Mesenchymal stem cell (in vitro differentiated cells and primary cell): ENCODE data around the gene DLX6.

Experiments used
- DNase-seq: peaks from one replicate; pipeline ENCODE4 v3.0.0-alpha.2; 2013
- H2AFZ ChIP-seq: one replicate; pipeline ENCODE4 v1.6.1; 2013; ENCODE audit warnings: low read depth, mild to moderate bottlenecking, control low read depth, inconsistent platforms, low read length, moderate library complexity
- H2AK5ac ChIP-seq: 2 replicates; pipeline ENCODE4 v1.6.1; 2013; ENCODE audit warnings: low read length, moderate library complexity, mild to moderate bottlenecking, inconsistent platforms; ENCODE audit not compliant: severe bottlenecking
- H2BK120ac ChIP-seq: one replicate; pipeline ENCODE4 v1.6.1; 2013; ENCODE audit warnings: low read depth, mild to moderate bottlenecking, inconsistent platforms, low read length, moderate library complexity
- H2BK12ac ChIP-seq, 2 experiments: one replicate each; pipeline ENCODE4 v1.6.1; 2013; ENCODE audit warnings: inconsistent platforms in 2 of 2, low read length in 2 of 2, mild to moderate bottlenecking in 2 of 2, moderate library complexity in 2 of 2, control low read depth in 1 of 2
- H2BK15ac ChIP-seq: one replicate; pipeline ENCODE4 v1.6.1; 2013; ENCODE audit warnings: mild to moderate bottlenecking, low read depth, inconsistent platforms; ENCODE audit not compliant: poor library complexity, severe bottlenecking
- H2BK5ac ChIP-seq: 2 replicates; pipeline ENCODE4 v1.6.1; 2013; ENCODE audit warnings: low read depth, mild to moderate bottlenecking, low read length, control low read depth, inconsistent platforms; ENCODE audit not compliant: poor library complexity, severe bottlenecking
- H3K14ac ChIP-seq, 2 experiments: one replicate each; pipeline ENCODE4 v1.6.1; 2013; ENCODE audit warnings: inconsistent platforms in 2 of 2, low read length in 2 of 2, control low read depth in 1 of 2, mild to moderate bottlenecking in 1 of 2, moderate library complexity in 1 of 2
- H3K18ac ChIP-seq, 2 experiments: one replicate each; pipeline ENCODE4 v1.6.1; 2013; ENCODE audit warnings: inconsistent platforms in 2 of 2, low read length in 2 of 2, control low read depth in 1 of 2, low read depth in 1 of 2, mild to moderate bottlenecking in 1 of 2
- H3K23ac ChIP-seq, 2 experiments: one replicate each; pipeline ENCODE4 v1.6.1; 2013; ENCODE audit warnings: inconsistent platforms in 2 of 2, low read length in 2 of 2, mild to moderate bottlenecking in 2 of 2, moderate library complexity in 2 of 2, control low read depth in 1 of 2
- H3K27ac ChIP-seq: 2 replicates; pipeline ENCODE4 v1.5.1; 2013; ENCODE audit warnings: mild to moderate bottlenecking, moderate library complexity, low read length, control low read depth, inconsistent platforms; ENCODE audit not compliant: poor library complexity, severe bottlenecking
- H3K27me3 ChIP-seq, 2 experiments: 2 replicates each; pipeline versions ENCODE4 v1.6.1 to v1.7.0; 2013; ENCODE audit warnings: low read length in 2 of 2, mild to moderate bottlenecking in 2 of 2, moderate library complexity in 2 of 2, control low read depth in 1 of 2, inconsistent platforms in 1 of 2; ENCODE audit not compliant: control insufficient read depth in 1 of 2, insufficient read depth in 1 of 2
- H3K36me3 ChIP-seq, 2 experiments: 2 replicates each; pipeline versions ENCODE4 v1.6.1 to v1.7.0; 2013; ENCODE audit warnings: low read length in 2 of 2, control low read depth in 1 of 2, inconsistent platforms in 1 of 2, low read depth in 1 of 2, mild to moderate bottlenecking in 1 of 2; ENCODE audit not compliant: insufficient read depth in 2 of 2, control insufficient read depth in 1 of 2
- H3K4ac ChIP-seq, 2 experiments: one replicate each; pipeline ENCODE4 v1.6.1; 2013; ENCODE audit warnings: inconsistent platforms in 2 of 2, low read length in 2 of 2, mild to moderate bottlenecking in 2 of 2, moderate library complexity in 2 of 2, control low read depth in 1 of 2, low read depth in 1 of 2
- H3K4me1 ChIP-seq: 2 replicates; pipeline ENCODE4 v1.6.1; 2013; ENCODE audit warnings: low read depth, low read length, control low read depth; ENCODE audit not compliant: control insufficient read depth, insufficient read depth
- H3K4me2 ChIP-seq: 2 replicates; pipeline ENCODE4 v1.6.1; 2013; ENCODE audit warnings: low read length, mild to moderate bottlenecking, inconsistent platforms; ENCODE audit not compliant: poor library complexity, severe bottlenecking
- H3K4me3 ChIP-seq, 2 experiments: 2 replicates each; pipeline versions ENCODE4 v1.5.1 to v1.7.0; 2013; ENCODE audit warnings: low read length in 2 of 2, mild to moderate bottlenecking in 2 of 2, control low read depth in 1 of 2, low read depth in 1 of 2; ENCODE audit not compliant: insufficient read depth in 1 of 2
- H3K79me1 ChIP-seq: replicated peaks from 2 replicates; pipeline ENCODE4 v1.6.1; 2013; ENCODE audit warnings: mild to moderate bottlenecking, control low read depth, low read length, inconsistent platforms; ENCODE audit not compliant: poor library complexity, severe bottlenecking
- H3K9ac ChIP-seq: 2 replicates; pipeline ENCODE4 v1.7.0; 2013; ENCODE audit warnings: mild to moderate bottlenecking, low read length, moderate library complexity
- H3K9me3 ChIP-seq: 2 replicates; pipeline ENCODE4 v1.7.0; 2013; ENCODE audit warnings: mild to moderate bottlenecking, low read length; ENCODE audit not compliant: control insufficient read depth
- H4K8ac ChIP-seq: one replicate; pipeline ENCODE4 v1.6.1; 2013; ENCODE audit warnings: inconsistent platforms, mild to moderate bottlenecking, low read length, moderate library complexity
- H4K91ac ChIP-seq: one replicate; pipeline ENCODE4 v1.6.1; 2013; ENCODE audit warnings: mild to moderate bottlenecking, low read length, inconsistent platforms
- WGBS: methylation state at CpG from one replicate; pipeline ENCODE4 v1.1.7; 2013; ENCODE audit warnings: mixed read lengths; 5-methylcytosine and 5-hydroxymethylcytosine counted together

The DLX6 gene

GRCh38 chr7:97011104-97011503 is 5.8 kb downstream of the DLX6 start:
- H2BK12ac ChIP-seq: no peak overlapping the region
- no peak overlapping the region for H2BK5ac ChIP-seq
- no peak overlapping the region for H3K4me3 ChIP-seq
- H2BK120ac ChIP-seq: no peak overlapping the region
- no peak overlapping the region for H3K18ac ChIP-seq
- H3K9ac ChIP-seq: no peak overlapping the region
- H3K79me1 ChIP-seq: no peaks in the 10 kb centered on the region
- no peak overlapping the region for H3K4ac ChIP-seq
- no peak overlapping the region for H2AFZ ChIP-seq
- peaks cover 10% of the 10 kb centered on the region for H3K4me1 ChIP-seq
- H3K4me2 ChIP-seq: no peak overlapping the region
- H3K14ac ChIP-seq: no peak overlapping the region
- no peak overlapping the region for H4K8ac ChIP-seq
- H3K27ac ChIP-seq: no peak overlapping the region
- WGBS: no CpG with 5 or more reads among the region's 1 CpG
- no peaks in the 10 kb centered on the region for H3K36me3 ChIP-seq
- peaks cover 5% of the 10 kb centered on the region for H3K9me3 ChIP-seq
- H3K23ac ChIP-seq: no peak overlapping the region
- no peak overlapping the region for H2BK15ac ChIP-seq
- H4K91ac ChIP-seq: no peak overlapping the region
- H3K27me3 ChIP-seq: peaks cover 96 to 97% of the 10 kb centered on the region in 2 experiments
- no peak for DNase-seq
- H2AK5ac ChIP-seq: no peak overlapping the region

GRCh38 chr7:97011536-97012364 is 6.4 kb downstream of the DLX6 start:
- Histone ChIP-seq H2BK15ac (no peak overlapping the region), H3K4me3 (no peak overlapping the region), H3K9ac (no peak overlapping the region), H2BK12ac (no peak overlapping the region), H3K4me1 (peaks cover 7% of the 10 kb centered on the region), H2BK5ac (no peak overlapping the region), H2BK120ac (no peak overlapping the region), H3K4me2 (no peak overlapping the region), H4K91ac (no peak overlapping the region), H3K79me1 (no peaks in the 10 kb centered on the region), H3K27me3 (peaks cover 99 to 100% of the 10 kb centered on the region in 2 experiments), H3K9me3 (peaks cover 5% of the 10 kb centered on the region), H3K36me3 (no peaks in the 10 kb centered on the region), H2AK5ac (no peak overlapping the region), H4K8ac (no peak overlapping the region), H3K14ac (no peak overlapping the region), H3K27ac (no peak overlapping the region), H3K18ac (no peak overlapping the region), H3K4ac (no peak overlapping the region), H3K23ac (no peak overlapping the region), H2AFZ (no peak overlapping the region)
- no peak for DNase-seq
- 15% methylated on average over 10 of the region's 15 CpGs for WGBS

- no peaks in the 10 kb centered on the region for H3K79me1 ChIP-seq
- H3K23ac ChIP-seq: no peak overlapping the region
- H2AFZ ChIP-seq: no peak overlapping the region
- H3K4ac ChIP-seq: no peak overlapping the region
- no peak overlapping the region for H3K18ac ChIP-seq
- peaks cover 99 to 100% of the 10 kb centered on the region in 2 experiments for H3K27me3 ChIP-seq
- 3% methylated on average over 14 of the region's 21 CpGs for WGBS
- no peak overlapping the region for H4K91ac ChIP-seq
- no peak overlapping the region for H4K8ac ChIP-seq
- H2AK5ac ChIP-seq: no peak overlapping the region
- H3K4me2 ChIP-seq: no peak overlapping the region
- no peak for DNase-seq
- no peak overlapping the region for H3K27ac ChIP-seq
- H2BK5ac ChIP-seq: no peak overlapping the region
- no peak overlapping the region for H2BK15ac ChIP-seq
- H3K9ac ChIP-seq: no peak overlapping the region
- no peak overlapping the region for H2BK120ac ChIP-seq
- peaks cover 5% of the 10 kb centered on the region for H3K9me3 ChIP-seq
- no peaks in the 10 kb centered on the region for H3K36me3 ChIP-seq
- H3K4me3 ChIP-seq: no peak overlapping the region
- no peak overlapping the region for H3K14ac ChIP-seq
- H2BK12ac ChIP-seq: no peak overlapping the region
- H3K4me1 ChIP-seq: peaks cover 7% of the 10 kb centered on the region
Observed at GRCh38 chr7:97012365-97013133, 7.2 kb downstream of the DLX6 start.

GRCh38 chr7:97013134-97013844 is 7.9 kb downstream of the DLX6 start:
- no peak overlapping the region for H2AFZ ChIP-seq
- H2BK120ac ChIP-seq: no peak overlapping the region
- H3K23ac ChIP-seq: no peak overlapping the region
- H3K27me3 ChIP-seq: peaks cover 99 to 100% of the 10 kb centered on the region in 2 experiments
- WGBS: 3% methylated on average over 10 of the region's 20 CpGs
- H4K8ac ChIP-seq: no peak overlapping the region
- H3K4ac ChIP-seq: no peak overlapping the region
- H2BK15ac ChIP-seq: no peak overlapping the region
- H3K4me2 ChIP-seq: no peak overlapping the region
- H2BK12ac ChIP-seq: no peak overlapping the region
- no peaks in the 10 kb centered on the region for H3K79me1 ChIP-seq
- no peaks in the 10 kb centered on the region for H3K36me3 ChIP-seq
- H3K18ac ChIP-seq: no peak overlapping the region
- H3K9ac ChIP-seq: no peak overlapping the region
- H3K14ac ChIP-seq: no peak overlapping the region
- peaks cover 5% of the 10 kb centered on the region for H3K9me3 ChIP-seq
- no peak overlapping the region for H2AK5ac ChIP-seq
- no peak overlapping the region for H3K27ac ChIP-seq
- no peak overlapping the region for H4K91ac ChIP-seq
- H3K4me1 ChIP-seq: peaks cover 8% of the 10 kb centered on the region
- no peak overlapping the region for H2BK5ac ChIP-seq
- no peak for DNase-seq
- no peak overlapping the region for H3K4me3 ChIP-seq
